Measurements from ENCODE around the gene TMEM271.

The TMEM271 gene

GRCh38 chr4:601612-602558 lies 25.8 kb upstream of the TMEM271 start:
- no peak for ATAC-seq
- TF ChIP-seq POU6F1 (CRISPR knock-in tag; IDR thresholded peaks at IDR 0.05; ENCODE audit: borderline replicate concordance, low read depth) (no peak), CSDC2 (CRISPR knock-in tag; IDR thresholded peaks at IDR 0.05) (no peak), GLIS3 (CRISPR knock-in tag; IDR thresholded peaks at IDR 0.05) (no peak)

- no peak for ATAC-seq
- TF ChIP-seq ESRRG (CRISPR knock-in tag; IDR thresholded peaks at IDR 0.05): no peak
These were observed 24.9 kb upstream of the TMEM271 start for GRCh38 chr4:600850-601515.

GRCh38 chr4:600166-600565 lies 24.1 kb upstream of the TMEM271 start:
- TF ChIP-seq ZNF70 (CRISPR knock-in tag; IDR thresholded peaks at IDR 0.05) (no peak), TSHZ2 (CRISPR knock-in tag; IDR thresholded peaks at IDR 0.05) (no peak), SNAI2 (CRISPR knock-in tag; IDR thresholded peaks at IDR 0.05) (no peak), BACH2 (CRISPR knock-in tag; IDR thresholded peaks at IDR 0.05; ENCODE audit: borderline replicate concordance) (no peak), TOX (CRISPR knock-in tag; IDR thresholded peaks at IDR 0.05; ENCODE audit: borderline replicate concordance) (no peak), ZNF8 (CRISPR knock-in tag; IDR thresholded peaks at IDR 0.05) (no peak), ZC3H10 (CRISPR knock-in tag; IDR thresholded peaks at IDR 0.05) (no peak), POU6F1 (CRISPR knock-in tag; IDR thresholded peaks at IDR 0.05; ENCODE audit: borderline replicate concordance, low read depth) (no peak), ARNTL (CRISPR knock-in tag; IDR thresholded peaks at IDR 0.05; ENCODE audit: borderline replicate concordance, low read depth) (no peak)
- ATAC-seq: no peak

- TF ChIP-seq ISL1 (CRISPR knock-in tag; IDR thresholded peaks at IDR 0.05) (no peak), RARB (CRISPR knock-in tag; IDR thresholded peaks at IDR 0.05) (no peak), SNAI2 (CRISPR knock-in tag; IDR thresholded peaks at IDR 0.05) (no peak), ZFP30 (CRISPR knock-in tag; IDR thresholded peaks at IDR 0.05) (no peak), TCF4 (CRISPR knock-in tag; IDR thresholded peaks at IDR 0.05; ENCODE audit: borderline replicate concordance) (no peak), CSDC2 (CRISPR knock-in tag; IDR thresholded peaks at IDR 0.05) (no peak), BACH2 (CRISPR knock-in tag; IDR thresholded peaks at IDR 0.05; ENCODE audit: borderline replicate concordance) (no peak), PATZ1 (CRISPR knock-in tag; IDR thresholded peaks at IDR 0.05; ENCODE audit: borderline replicate concordance) (no peak)
- no peak for ATAC-seq
These were observed 22.8 kb upstream of the TMEM271 start for GRCh38 chr4:598925-599324.

Data from SK-N-SH treated with all-trans-retinoic acid at 6 μM for 48 hours (cell line).